Limb (tissue), 2 donors: ENCODE measurements around the gene ZCCHC4.

Experiments
- DNase-seq, 2 donors: peaks; one replicate each; pipeline ENCODE4 v3.0.0-alpha.2; 2016; ENCODE audit errors: extremely low spot score in 2 of 2

ZCCHC4 gene

GRCh38 chr4:25312496-25313200 lies at the start of gene ZCCHC4:
ZCCHC4 (plus strand) TSS chr4:25312774; CDS start chr4:25312810, 36 bp downstream.
- DNase-seq = peak; percentile 88 to 93

- DNase-seq = no peak
Measured at GRCh38 chr4:25271866-25272265, 40.7 kb upstream of the ZCCHC4 start.

- no peak for DNase-seq
Measured at GRCh38 chr4:25280210-25280609, 32.4 kb upstream of the ZCCHC4 start.

- DNase-seq = no peak
Measured at GRCh38 chr4:25283948-25284347, 28.6 kb upstream of the ZCCHC4 start.

- no peak for DNase-seq
Measured at GRCh38 chr4:25284466-25284865, 28.1 kb upstream of the ZCCHC4 start.

- no peak for DNase-seq
Measured at GRCh38 chr4:25290490-25291067, 22.0 kb upstream of the ZCCHC4 start.

- DNase-seq = no peak
Measured at GRCh38 chr4:25291158-25291733, 21.3 kb upstream of the ZCCHC4 start.

GRCh38 chr4:25297528-25298242 lies 14.9 kb upstream of the ZCCHC4 start:
- no peak for DNase-seq

GRCh38 chr4:25299476-25300203 lies 12.9 kb upstream of the ZCCHC4 start:
- DNase-seq = no peak

GRCh38 chr4:25301471-25301870 lies 11.1 kb upstream of the ZCCHC4 start:
- no peak for DNase-seq

- DNase-seq = no peak
Measured at GRCh38 chr4:25302626-25303025, 9.9 kb upstream of the ZCCHC4 start.

- DNase-seq = no peak
Measured at GRCh38 chr4:25303578-25303977, 9.0 kb upstream of the ZCCHC4 start.

- no peak for DNase-seq
Measured at GRCh38 chr4:25306518-25307057, 6.0 kb upstream of the ZCCHC4 start.

- DNase-seq = no peak
Measured at GRCh38 chr4:25307596-25307995, 5.0 kb upstream of the ZCCHC4 start.

GRCh38 chr4:25308306-25308705 lies 4.3 kb upstream of the ZCCHC4 start:
- DNase-seq = no peak

- DNase-seq = no peak
Measured at GRCh38 chr4:25308761-25309160, 3.8 kb upstream of the ZCCHC4 start.

GRCh38 chr4:25310066-25310802 lies 2.3 kb upstream of the ZCCHC4 start:
- DNase-seq = no peak

- no peak for DNase-seq
Measured at GRCh38 chr4:25310803-25311166, 1.8 kb upstream of the ZCCHC4 start.

- no peak for DNase-seq
Measured at GRCh38 chr4:25313201-25313895, 774 bp downstream of the ZCCHC4 start.

GRCh38 chr4:25320336-25320735 lies 7.8 kb downstream of the ZCCHC4 start:
- no peak for DNase-seq
